ENCODE results near the gene NFS1. TPM values are rescaled to one million over a fixed set of nuclear protein-coding genes. Genes with fewer than 3 reads are reported as not detected.

The NFS1 gene
- total RNA-seq, 4 donors from 2014 or later, result 16.1 to 32.1 (median 26.6) TPM

- ATAC-seq (ENCODE audit: low FRiP score), result no peak
- DNase-seq (ENCODE audit: low spot score), result no peak
- TF ChIP-seq CTCF (IDR thresholded peaks at IDR 0.05), result no peak
Observed at GRCh38 chr20:35652641-35653429, 46.3 kb downstream of the NFS1 start.

- ATAC-seq (ENCODE audit: low FRiP score) (no peak), DNase-seq (ENCODE audit: low spot score) (no peak)
- no peak for TF ChIP-seq CTCF (IDR thresholded peaks at IDR 0.05)
Observed at GRCh38 chr20:35651958-35652357, 47.2 kb downstream of the NFS1 start.

GRCh38 chr20:35650632-35651031 is 48.5 kb downstream of the NFS1 start:
- TF ChIP-seq CTCF (IDR thresholded peaks at IDR 0.05), result no peak
- ATAC-seq (ENCODE audit: low FRiP score) (no peak), DNase-seq (ENCODE audit: low spot score) (no peak)

GRCh38 chr20:35648836-35649235 is 50.3 kb downstream of the NFS1 start:
- ATAC-seq (ENCODE audit: low FRiP score), result no peak
- DNase-seq (ENCODE audit: low spot score), result no peak

GRCh38 chr20:35644806-35645205 is 54.3 kb downstream of the NFS1 start:
- ATAC-seq (ENCODE audit: low FRiP score) (no peak), DNase-seq (ENCODE audit: low spot score) (no peak)
- no peak for TF ChIP-seq CTCF (IDR thresholded peaks at IDR 0.05)

More at GRCh38 chr20:35648836-35649235, 50.3 kb downstream of the NFS1 start:
- TF ChIP-seq CTCF (IDR thresholded peaks at IDR 0.05), result no peak

- TF ChIP-seq CTCF (IDR thresholded peaks at IDR 0.05), result no peak
- DNase-seq (ENCODE audit: low spot score), result no peak
- ATAC-seq (ENCODE audit: low FRiP score), result no peak
Observed at GRCh38 chr20:35643045-35643444, 56.1 kb downstream of the NFS1 start.

- no peak for TF ChIP-seq CTCF (IDR thresholded peaks at IDR 0.05)
- DNase-seq (ENCODE audit: low spot score), result no peak
- ATAC-seq (ENCODE audit: low FRiP score), result no peak
Observed at GRCh38 chr20:35641743-35642142, 57.4 kb downstream of the NFS1 start.

Measured in omental fat pad (tissue), 4 donors.